Psoas muscle (tissue), 8 donors: ENCODE data around the gene CLEC16A. TPM values are rescaled to one million over a fixed set of nuclear protein-coding genes. Genes with fewer than 3 reads are reported as not detected.

Experiments
- ATAC-seq, 4 donors: fragments of 200-7000 bp; cut with Tn5 transposase; one replicate each; pipeline ENCODE4 v1.9.1; 2020; ENCODE audit warnings: moderate library complexity in 3 of 4, mild to moderate bottlenecking in 2 of 4
- DNase-seq, 2 donors: peaks; one replicate each; pipeline ENCODE4 v3.0.0-alpha.2; 2020
- H3K27ac ChIP-seq: fragments of 200-600 bp; one replicate; pipeline ENCODE4 v1.8.0; 2022
- H3K27me3 ChIP-seq, 3 donors: fragments of 200-600 bp in 1 of 3; one replicate each; pipeline versions ENCODE4 v1.6.1 to v1.8.0; 2013 to 2022; ENCODE audit warnings: low read length in 2 of 3, mild to moderate bottlenecking in 2 of 3, moderate library complexity in 1 of 3; ENCODE audit not compliant: insufficient read depth in 3 of 3
- H3K36me3 ChIP-seq, 2 donors: fragments of 200-600 bp in 1 of 2; one replicate each; pipeline versions ENCODE4 v1.6.1 to v1.8.0; 2013 to 2022; ENCODE audit warnings: low read depth in 1 of 2, mild to moderate bottlenecking in 1 of 2, moderate library complexity in 1 of 2; ENCODE audit not compliant: insufficient read depth in 1 of 2
- H3K4me1 ChIP-seq: fragments of 200-600 bp; one replicate; pipeline ENCODE4 v1.8.0; 2022
- H3K4me3 ChIP-seq: fragments of 200-600 bp; one replicate; pipeline ENCODE4 v1.8.0; 2022; ENCODE audit warnings: mild to moderate bottlenecking
- H3K9me3 ChIP-seq: fragments of 200-600 bp; one replicate; pipeline ENCODE4 v1.8.0; 2022
- CTCF ChIP-seq: fragments of 200-600 bp; IDR thresholded peaks from one replicate; pipeline ENCODE4 v1.8.0; 2022; ENCODE audit warnings: antibody characterized with exemption
- WGBS, 3 donors: extraction: QIAGEN DNeasy Blood & Tissue Kit; methylation state at CpG; one replicate each; pipeline versions ENCODE4 v1.1.6 to v1.1.7; 2013; 5-methylcytosine and 5-hydroxymethylcytosine counted together
- intact Hi-C, 2 donors: fragments of 100-400 bp; cut with DNase I; formaldehyde crosslinking; loops; one replicate each; pipeline versions ENCODE4 v1.11.0 to v1.14.2; 2022
- polyA plus RNA-seq, 3 donors: library from polyadenylated mRNA; stranded (reverse); fragments of 200-250 nt; gene quantifications; one replicate each; pipeline ENCODE4 v1.2.3, GENCODE V29; 2013
- total RNA-seq, 4 donors: library from RNA; stranded (reverse); fragmentation: NEBNext Ultra II Directional in 2 of 4; extraction: Animal tissue kit (Norgen Biotek cat#: 25700) in 2 of 4; gene quantifications; one replicate each; pipeline versions ENCODE4 v1.2.1 to v1.2.4, GENCODE V29; 2021 to 2023
- donor health status: healthy with polysubstance abuse.
- donor health status: DM: no; HTN: no; CAD: no; lungs with moderate emphysema.
- donor health status: Bipolar disorder and iron deficiency.
- donor health status: healthy.
- donor health status: DM: yes; HTN: yes; CAD: no.
- donor health status: DM: no; HTN: no; CAD: no.
- donor health status: DM: no; HTN: no; CAD: no.
- donor health status: DM: yes; HTN: yes; CAD: no.

Gene CLEC16A
- total and polyA plus RNA-seq, 7 donors, result 13.1 to 28.1 (median 21.4) TPM

- peaks cover 27% of the 10 kb centered on the region for H3K4me1 ChIP-seq
- intact Hi-C loops, result loop anchor here (5.0 kb wide), 2 partner anchors 132 to 153 kb away; partner anchors contain the start of gene SOCS1 (in 2 of the 2)
- no peaks in the 10 kb centered on the region for H3K36me3 ChIP-seq
- no peaks in the 10 kb centered on the region for H3K9me3 ChIP-seq
- H3K4me3 ChIP-seq, result no peak overlapping the region
- DNase-seq, result no peak
- H3K27ac ChIP-seq, result no peak overlapping the region
- TF ChIP-seq CTCF, result no peak
- WGBS, 3 donors, result 54 to 84% (median 77%) methylated on average over 4 of the region's 4 CpGs
- no peak for ATAC-seq
- H3K27me3 ChIP-seq, result no peaks in the 10 kb centered on the region
Measured at GRCh38 chr16:11104168-11105037, 160.0 kb downstream of the CLEC16A start.

- Histone ChIP-seq H3K27ac (no peak overlapping the region), H3K4me3 (no peak overlapping the region), H3K27me3 (no peaks in the 10 kb centered on the region), H3K9me3 (no peaks in the 10 kb centered on the region), H3K36me3 (no peaks in the 10 kb centered on the region), H3K4me1 (peaks cover 22% of the 10 kb centered on the region)
- ATAC-seq, result peak; percentile 65 to 92 (median 86)
- 13 to 23% (median 15%) methylated on average over 7 of the region's 7 CpGs for WGBS, 3 donors
- intact Hi-C loops, result no loop called here
- DNase-seq, result peak in 1 of 2 donors; percentile 61
- no peak for TF ChIP-seq CTCF
Measured at GRCh38 chr16:11105038-11105903, 160.9 kb downstream of the CLEC16A start.

GRCh38 chr16:11106726-11107125, 162.4 kb downstream of the CLEC16A start:
- Histone ChIP-seq H3K27me3 (no peaks in the 10 kb centered on the region), H3K4me3 (no peak overlapping the region), H3K27ac (no peak overlapping the region), H3K36me3 (no peaks in the 10 kb centered on the region), H3K4me1 (peaks cover 22% of the 10 kb centered on the region), H3K9me3 (no peaks in the 10 kb centered on the region)
- DNase-seq, result no peak
- no peak for ATAC-seq
- intact Hi-C loops, result no loop called here
- no peak for TF ChIP-seq CTCF
- 94 to 96% (median 94%) methylated on average over 6 of the region's 6 CpGs for WGBS, 3 donors

- Histone ChIP-seq H3K36me3 (no peaks in the 10 kb centered on the region), H3K9me3 (no peaks in the 10 kb centered on the region), H3K4me3 (no peak overlapping the region), H3K4me1 (peaks cover 15% of the 10 kb centered on the region), H3K27ac (no peak overlapping the region), H3K27me3 (no peaks in the 10 kb centered on the region)
- no peak for ATAC-seq
- intact Hi-C loops, result no loop called here
- 85 to 94% (median 90%) methylated on average over 8 of the region's 8 CpGs for WGBS, 3 donors
- no peak for DNase-seq
- TF ChIP-seq CTCF, result no peak
Measured at GRCh38 chr16:11107780-11108465, 163.6 kb downstream of the CLEC16A start.
